Smooth muscle cell (in vitro differentiated cells): ENCODE measurements around the gene LHX3. TPM values are rescaled to one million over a fixed set of nuclear protein-coding genes. Genes with fewer than 3 reads are reported as not detected.

ENCODE experiments used
- DNase-seq: peaks from one replicate; lab custom pipeline; 2025; ENCODE audit not compliant: unreplicated experiment; lab: John Stamatoyannopoulos, UW
- H2AFZ ChIP-seq: fragments of 200-600 bp; sonication (generic); 2 replicates; pipeline ENCODE4 v1.6.0; 2016; ENCODE audit warnings: antibody characterized with exemption, low read depth, mild to moderate bottlenecking
- H3F3A ChIP-seq: fragments of 200-600 bp; sonication (generic); 2 replicates; pipeline ENCODE4 v1.6.0; 2017; ENCODE audit warnings: antibody characterized with exemption, low read depth
- H3K27ac ChIP-seq: fragments of 200-600 bp; sonication (generic); 2 replicates; pipeline ENCODE4 v1.5.1; 2016; ENCODE audit warnings: low read depth, mild to moderate bottlenecking
- H3K27me3 ChIP-seq: fragments of 200-600 bp; sonication (generic); 2 replicates; pipeline ENCODE4 v1.6.1; 2016; ENCODE audit warnings: low read depth, mild to moderate bottlenecking
- H3K36me3 ChIP-seq: fragments of 200-600 bp; sonication (generic); 2 replicates; pipeline ENCODE4 v1.5.1; 2016; ENCODE audit warnings: low read depth
- H3K4me1 ChIP-seq: fragments of 200-600 bp; sonication (generic); 2 replicates; pipeline ENCODE4 v1.5.1; 2016; ENCODE audit warnings: low read depth
- H3K4me2 ChIP-seq: fragments of 200-600 bp; sonication (generic); 2 replicates; pipeline ENCODE4 v1.6.0; 2016; ENCODE audit warnings: mild to moderate bottlenecking
- H3K4me3 ChIP-seq: fragments of 200-600 bp; sonication (generic); 2 replicates; pipeline ENCODE4 v1.5.1; 2016; ENCODE audit warnings: mild to moderate bottlenecking
- H3K79me2 ChIP-seq: fragments of 200-600 bp; sonication (generic); 2 replicates; pipeline ENCODE4 v1.6.0; 2016; ENCODE audit warnings: low read depth, mild to moderate bottlenecking
- H3K9ac ChIP-seq: fragments of 200-600 bp; sonication (generic); 2 replicates; pipeline ENCODE4 v1.6.0; 2016; ENCODE audit warnings: low read depth
- H3K9me3 ChIP-seq: fragments of 200-600 bp; sonication (generic); replicated peaks from 2 replicates; pipeline ENCODE4 v1.5.1; 2016; ENCODE audit warnings: low read depth
- H4K20me1 ChIP-seq: fragments of 200-600 bp; sonication (generic); 2 replicates; pipeline ENCODE4 v1.6.0; 2016; ENCODE audit warnings: low read depth
- WGBS: methylation state at CpG from one replicate; pipeline ENCODE4 v1.1.7; 2016; ENCODE audit warnings: low lambda C conversion rate; 5-methylcytosine and 5-hydroxymethylcytosine counted together
- polyA plus RNA-seq: library from polyadenylated mRNA; unstranded; fragments of >200 nt; fragmentation: Nextera tagmentation; extraction: Ambion mirVana; gene quantifications from 2 replicates; pipeline ENCODE4 v1.2.1, GENCODE V29; 2016
- total RNA-seq: library from RNA; depleted of rRNA; stranded (reverse); fragments of >200 nt; gene quantifications from 2 replicates; pipeline ENCODE4 v1.2.3, GENCODE V29; 2014
- TF ChIP-seq, protein P1 (sequence below): fragments of 200-600 bp; sonication (generic); IDR thresholded peaks from 2 replicates; pipeline ENCODE4 v1.5.1; 2017; ENCODE audit warnings: borderline replicate concordance, mild to moderate bottlenecking, antibody characterized with exemption; ENCODE audit not compliant: insufficient read depth, poor library complexity, severe bottlenecking

LHX3 gene
- total and polyA plus RNA-seq, 2 experiments from 2014 or later, result not detected

- Histone ChIP-seq H3K4me3 (no peak overlapping the region), H3K4me2 (no peak overlapping the region), H3K4me1 (no peaks in the 10 kb centered on the region), H3K27ac (no peak overlapping the region), H3K9ac (no peak overlapping the region), H2AFZ (no peak overlapping the region), H3F3A (no peaks in the 10 kb centered on the region), H4K20me1 (peaks cover 27% of the 10 kb centered on the region), H3K79me2 (no peaks in the 10 kb centered on the region), H3K27me3 (peaks cover 63% of the 10 kb centered on the region), H3K36me3 (no peaks in the 10 kb centered on the region), H3K9me3 (no peaks in the 10 kb centered on the region)
- no peak for DNase-seq
- TF ChIP-seq, protein P1, sequence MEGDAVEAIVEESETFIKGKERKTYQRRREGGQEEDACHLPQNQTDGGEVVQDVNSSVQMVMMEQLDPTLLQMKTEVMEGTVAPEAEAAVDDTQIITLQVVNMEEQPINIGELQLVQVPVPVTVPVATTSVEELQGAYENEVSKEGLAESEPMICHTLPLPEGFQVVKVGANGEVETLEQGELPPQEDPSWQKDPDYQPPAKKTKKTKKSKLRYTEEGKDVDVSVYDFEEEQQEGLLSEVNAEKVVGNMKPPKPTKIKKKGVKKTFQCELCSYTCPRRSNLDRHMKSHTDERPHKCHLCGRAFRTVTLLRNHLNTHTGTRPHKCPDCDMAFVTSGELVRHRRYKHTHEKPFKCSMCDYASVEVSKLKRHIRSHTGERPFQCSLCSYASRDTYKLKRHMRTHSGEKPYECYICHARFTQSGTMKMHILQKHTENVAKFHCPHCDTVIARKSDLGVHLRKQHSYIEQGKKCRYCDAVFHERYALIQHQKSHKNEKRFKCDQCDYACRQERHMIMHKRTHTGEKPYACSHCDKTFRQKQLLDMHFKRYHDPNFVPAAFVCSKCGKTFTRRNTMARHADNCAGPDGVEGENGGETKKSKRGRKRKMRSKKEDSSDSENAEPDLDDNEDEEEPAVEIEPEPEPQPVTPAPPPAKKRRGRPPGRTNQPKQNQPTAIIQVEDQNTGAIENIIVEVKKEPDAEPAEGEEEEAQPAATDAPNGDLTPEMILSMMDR, result no peak
- WGBS, result 75% methylated on average over 25 of the region's 25 CpGs
Observed at GRCh38 chr9:136204145-136204805, 653 bp downstream of the LHX3 start.

DNA sequence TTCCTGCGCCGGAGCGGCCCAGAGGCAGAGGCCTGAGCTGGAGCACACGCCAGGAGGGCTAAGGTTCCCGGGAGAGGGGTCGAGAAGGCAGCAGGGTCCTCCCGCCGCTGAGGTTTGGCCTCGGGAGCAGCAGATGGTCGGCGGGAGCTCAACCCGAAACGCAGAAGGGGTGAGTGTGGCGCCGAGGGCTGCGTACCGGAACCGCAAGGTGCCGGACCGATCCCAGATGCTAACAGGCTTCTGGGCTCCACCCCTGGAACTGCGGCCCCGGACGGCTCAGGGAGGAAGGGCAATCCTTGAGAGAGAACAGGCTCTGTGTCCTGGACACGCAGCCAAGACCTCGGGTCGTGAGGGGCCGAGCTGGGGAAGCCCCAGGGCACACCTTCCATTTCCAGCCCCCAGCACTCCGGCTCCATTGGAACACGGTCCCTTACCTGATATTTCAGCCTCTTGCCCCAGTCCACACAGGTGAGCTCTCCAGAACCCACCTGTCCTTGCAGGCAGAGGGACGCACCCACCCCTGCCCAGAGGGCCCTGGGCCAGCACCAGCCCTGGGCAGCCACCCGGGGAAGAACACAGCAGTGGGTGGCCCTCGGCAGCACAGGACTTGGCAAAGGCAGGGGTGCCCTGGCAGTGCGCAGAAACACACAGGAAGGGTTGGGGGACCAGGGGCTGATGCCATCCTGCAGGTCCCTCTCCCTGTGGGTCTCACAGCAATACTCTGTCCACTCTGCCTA lies 1.4 kb downstream of the LHX3 start:
- H4K20me1 ChIP-seq, result peaks cover 27% of the 10 kb centered on the region
- H3F3A ChIP-seq, result no peaks in the 10 kb centered on the region
- TF ChIP-seq, protein P1, result no peak
- H3K9me3 ChIP-seq, result no peaks in the 10 kb centered on the region
- H3K79me2 ChIP-seq, result no peaks in the 10 kb centered on the region
- H3K4me2 ChIP-seq, result no peak overlapping the region
- H3K4me3 ChIP-seq, result no peak overlapping the region
- DNase-seq, result no peak
- H3K9ac ChIP-seq, result no peak overlapping the region
- H3K27me3 ChIP-seq, result peaks cover 70% of the 10 kb centered on the region
- H3K36me3 ChIP-seq, result no peaks in the 10 kb centered on the region
- H3K4me1 ChIP-seq, result no peaks in the 10 kb centered on the region
- no peak overlapping the region for H2AFZ ChIP-seq
- H3K27ac ChIP-seq, result no peak overlapping the region
- 45% methylated on average over 33 of the region's 33 CpGs for WGBS

DNA sequence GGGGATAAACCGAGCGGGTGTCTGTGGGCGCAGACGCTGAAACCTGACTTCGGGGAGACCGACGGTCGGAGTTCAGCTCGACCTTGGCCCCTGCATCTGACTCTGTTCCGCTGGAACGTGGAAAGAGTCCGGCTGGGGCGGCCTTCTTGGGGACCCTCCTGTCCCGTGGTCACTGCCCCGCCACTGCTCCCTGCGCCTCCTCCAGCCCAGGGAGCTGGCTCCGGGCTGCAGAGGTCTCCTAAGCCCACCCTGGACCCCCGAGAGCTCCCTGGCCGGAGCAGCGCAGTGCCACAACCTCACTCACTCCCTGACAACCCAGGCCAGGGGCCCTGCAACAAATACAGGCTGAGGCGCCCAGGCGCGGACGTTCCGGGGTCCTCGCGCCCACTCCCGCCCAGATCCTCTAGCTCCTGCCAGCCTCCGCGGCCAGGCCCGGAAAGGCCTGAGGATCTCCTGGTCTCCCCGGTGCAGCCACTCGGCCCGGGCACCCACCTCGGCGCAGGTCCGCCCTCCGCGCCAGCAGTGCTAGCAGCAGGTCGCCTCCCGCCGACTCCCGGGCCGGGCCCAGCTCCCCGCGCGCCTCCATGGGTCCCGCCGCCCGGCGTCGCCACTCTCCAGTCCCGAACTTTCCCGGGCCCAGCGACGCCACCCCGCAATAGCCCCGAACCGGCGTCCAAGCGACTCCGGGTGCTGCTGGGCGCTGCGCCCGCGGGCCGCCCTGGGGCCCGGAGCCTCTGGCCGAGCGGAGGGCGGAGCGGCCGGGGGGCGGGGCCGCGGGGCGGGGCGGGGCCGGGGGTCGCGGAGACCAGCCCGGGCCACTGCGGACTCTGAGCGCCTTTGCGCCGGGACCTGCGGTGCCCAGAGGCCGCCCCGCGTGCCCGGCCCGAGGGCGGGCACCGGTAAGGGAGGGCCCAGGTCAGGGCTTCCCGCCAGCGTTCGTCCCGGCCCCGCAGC lies 2.2 kb downstream of the LHX3 start:
- Histone ChIP-seq H3K36me3 (no peaks in the 10 kb centered on the region), H3K27me3 (peaks cover 78% of the 10 kb centered on the region), H3K4me2 (no peak overlapping the region), H3K79me2 (no peaks in the 10 kb centered on the region), H3K9me3 (no peaks in the 10 kb centered on the region), H3F3A (no peaks in the 10 kb centered on the region), H3K4me1 (no peaks in the 10 kb centered on the region), H3K9ac (no peak overlapping the region), H3K4me3 (no peak overlapping the region), H2AFZ (no peak overlapping the region), H4K20me1 (peaks cover 26% of the 10 kb centered on the region), H3K27ac (no peak overlapping the region)
- TF ChIP-seq, protein P1, result no peak
- no peak for DNase-seq
- 34% methylated on average over 62 of the region's 99 CpGs for WGBS
